ENCODE results near the gene ITM2A.

DNA sequence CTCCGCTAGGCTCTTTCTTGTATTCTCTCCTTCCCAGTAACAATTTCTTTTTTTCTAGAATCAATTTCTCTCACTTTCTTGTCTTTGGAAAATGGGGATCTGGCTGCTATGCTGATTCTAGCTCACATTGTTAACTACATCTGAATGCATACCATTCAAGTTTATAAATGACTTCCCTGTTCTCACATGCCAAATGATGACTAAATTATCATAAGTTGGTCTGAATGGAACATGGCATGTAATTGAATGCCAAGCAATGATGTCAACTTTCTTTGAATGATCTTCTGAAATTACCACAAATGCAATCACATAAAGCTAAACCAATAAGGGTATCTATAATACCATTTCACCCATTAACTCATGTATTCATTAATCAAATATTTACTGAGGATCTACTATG is 2.7 kb upstream of the ITM2A start:
- TF ChIP-seq, protein P1, sequence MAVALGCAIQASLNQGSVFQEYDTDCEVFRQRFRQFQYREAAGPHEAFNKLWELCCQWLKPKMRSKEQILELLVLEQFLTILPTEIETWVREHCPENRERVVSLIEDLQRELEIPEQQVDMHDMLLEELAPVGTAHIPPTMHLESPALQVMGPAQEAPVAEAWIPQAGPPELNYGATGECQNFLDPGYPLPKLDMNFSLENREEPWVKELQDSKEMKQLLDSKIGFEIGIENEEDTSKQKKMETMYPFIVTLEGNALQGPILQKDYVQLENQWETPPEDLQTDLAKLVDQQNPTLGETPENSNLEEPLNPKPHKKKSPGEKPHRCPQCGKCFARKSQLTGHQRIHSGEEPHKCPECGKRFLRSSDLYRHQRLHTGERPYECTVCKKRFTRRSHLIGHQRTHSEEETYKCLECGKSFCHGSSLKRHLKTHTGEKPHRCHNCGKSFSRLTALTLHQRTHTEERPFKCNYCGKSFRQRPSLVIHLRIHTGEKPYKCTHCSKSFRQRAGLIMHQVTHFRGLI (tag by site-specific recombination; IDR thresholded peaks at IDR 0.05): no peak
- TF ChIP-seq ZBTB7A (tag by site-specific recombination; IDR thresholded peaks at IDR 0.05; ENCODE audit: low read depth) (no peak), TRIM28 (IDR thresholded peaks at IDR 0.05; ENCODE audit: borderline replicate concordance, low read length) (no peak), ZNF133 (tag by site-specific recombination; IDR thresholded peaks at IDR 0.05) (no peak), ZNF747 (tag by site-specific recombination; IDR thresholded peaks at IDR 0.05) (no peak), YY1 (tag by site-specific recombination; IDR thresholded peaks at IDR 0.05) (no peak), HOXA7 (CRISPR knock-in tag; IDR thresholded peaks at IDR 0.05; ENCODE audit: borderline replicate concordance) (no peak), ZNF529 (tag by site-specific recombination; IDR thresholded peaks at IDR 0.05; ENCODE audit: insufficient replicate concordance) (no peak)
- TF ChIP-seq, protein P2, sequence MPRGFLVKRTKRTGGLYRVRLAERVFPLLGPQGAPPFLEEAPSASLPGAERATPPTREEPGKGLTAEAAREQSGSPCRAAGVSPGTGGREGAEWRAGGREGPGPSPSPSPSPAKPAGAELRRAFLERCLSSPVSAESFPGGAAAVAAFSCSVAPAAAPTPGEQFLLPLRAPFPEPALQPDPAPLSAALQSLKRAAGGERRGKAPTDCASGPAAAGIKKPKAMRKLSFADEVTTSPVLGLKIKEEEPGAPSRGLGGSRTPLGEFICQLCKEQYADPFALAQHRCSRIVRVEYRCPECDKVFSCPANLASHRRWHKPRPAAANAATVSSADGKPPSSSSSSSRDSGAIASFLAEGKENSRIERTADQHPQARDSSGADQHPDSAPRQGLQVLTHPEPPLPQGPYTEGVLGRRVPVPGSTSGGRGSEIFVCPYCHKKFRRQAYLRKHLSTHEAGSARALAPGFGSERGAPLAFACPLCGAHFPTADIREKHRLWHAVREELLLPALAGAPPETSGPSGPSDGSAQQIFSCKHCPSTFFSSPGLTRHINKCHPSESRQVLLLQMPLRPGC (tag by site-specific recombination; IDR thresholded peaks at IDR 0.05): no peak
- TF ChIP-seq, protein P3, sequence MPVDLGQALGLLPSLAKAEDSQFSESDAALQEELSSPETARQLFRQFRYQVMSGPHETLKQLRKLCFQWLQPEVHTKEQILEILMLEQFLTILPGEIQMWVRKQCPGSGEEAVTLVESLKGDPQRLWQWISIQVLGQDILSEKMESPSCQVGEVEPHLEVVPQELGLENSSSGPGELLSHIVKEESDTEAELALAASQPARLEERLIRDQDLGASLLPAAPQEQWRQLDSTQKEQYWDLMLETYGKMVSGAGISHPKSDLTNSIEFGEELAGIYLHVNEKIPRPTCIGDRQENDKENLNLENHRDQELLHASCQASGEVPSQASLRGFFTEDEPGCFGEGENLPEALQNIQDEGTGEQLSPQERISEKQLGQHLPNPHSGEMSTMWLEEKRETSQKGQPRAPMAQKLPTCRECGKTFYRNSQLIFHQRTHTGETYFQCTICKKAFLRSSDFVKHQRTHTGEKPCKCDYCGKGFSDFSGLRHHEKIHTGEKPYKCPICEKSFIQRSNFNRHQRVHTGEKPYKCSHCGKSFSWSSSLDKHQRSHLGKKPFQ (tag by site-specific recombination; IDR thresholded peaks at IDR 0.05): no peak
- TF ChIP-seq, protein P4, sequence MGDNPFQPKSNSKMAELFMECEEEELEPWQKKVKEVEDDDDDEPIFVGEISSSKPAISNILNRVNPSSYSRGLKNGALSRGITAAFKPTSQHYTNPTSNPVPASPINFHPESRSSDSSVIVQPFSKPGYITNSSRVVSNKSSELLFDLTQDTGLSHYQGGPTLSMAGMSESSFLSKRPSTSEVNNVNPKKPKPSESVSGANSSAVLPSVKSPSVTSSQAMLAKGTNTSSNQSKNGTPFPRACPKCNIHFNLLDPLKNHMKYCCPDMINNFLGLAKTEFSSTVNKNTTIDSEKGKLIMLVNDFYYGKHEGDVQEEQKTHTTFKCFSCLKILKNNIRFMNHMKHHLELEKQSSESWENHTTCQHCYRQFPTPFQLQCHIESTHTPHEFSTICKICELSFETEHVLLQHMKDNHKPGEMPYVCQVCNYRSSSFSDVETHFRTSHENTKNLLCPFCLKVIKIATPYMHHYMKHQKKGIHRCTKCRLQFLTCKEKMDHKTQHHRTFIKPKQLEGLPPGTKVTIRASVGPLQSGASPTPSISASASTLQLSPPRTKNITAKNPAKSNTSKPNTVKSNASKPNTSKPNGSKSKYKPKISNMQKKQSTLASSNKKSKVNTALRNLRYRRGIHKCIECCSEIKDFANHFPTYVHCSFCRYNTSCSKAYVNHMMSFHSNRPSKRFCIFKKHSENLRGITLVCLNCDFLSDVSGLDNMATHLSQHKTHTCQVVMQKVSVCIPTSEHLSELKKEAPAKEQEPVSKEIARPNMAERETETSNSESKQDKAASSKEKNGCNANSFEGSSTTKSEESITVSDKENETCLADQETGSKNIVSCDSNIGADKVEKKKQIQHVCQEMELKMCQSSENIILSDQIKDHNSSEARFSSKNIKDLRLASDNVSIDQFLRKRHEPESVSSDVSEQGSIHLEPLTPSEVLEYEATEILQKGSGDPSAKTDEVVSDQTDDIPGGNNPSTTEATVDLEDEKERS (tag by site-specific recombination; IDR thresholded peaks at IDR 0.05): no peak
- TF ChIP-seq, protein P5, sequence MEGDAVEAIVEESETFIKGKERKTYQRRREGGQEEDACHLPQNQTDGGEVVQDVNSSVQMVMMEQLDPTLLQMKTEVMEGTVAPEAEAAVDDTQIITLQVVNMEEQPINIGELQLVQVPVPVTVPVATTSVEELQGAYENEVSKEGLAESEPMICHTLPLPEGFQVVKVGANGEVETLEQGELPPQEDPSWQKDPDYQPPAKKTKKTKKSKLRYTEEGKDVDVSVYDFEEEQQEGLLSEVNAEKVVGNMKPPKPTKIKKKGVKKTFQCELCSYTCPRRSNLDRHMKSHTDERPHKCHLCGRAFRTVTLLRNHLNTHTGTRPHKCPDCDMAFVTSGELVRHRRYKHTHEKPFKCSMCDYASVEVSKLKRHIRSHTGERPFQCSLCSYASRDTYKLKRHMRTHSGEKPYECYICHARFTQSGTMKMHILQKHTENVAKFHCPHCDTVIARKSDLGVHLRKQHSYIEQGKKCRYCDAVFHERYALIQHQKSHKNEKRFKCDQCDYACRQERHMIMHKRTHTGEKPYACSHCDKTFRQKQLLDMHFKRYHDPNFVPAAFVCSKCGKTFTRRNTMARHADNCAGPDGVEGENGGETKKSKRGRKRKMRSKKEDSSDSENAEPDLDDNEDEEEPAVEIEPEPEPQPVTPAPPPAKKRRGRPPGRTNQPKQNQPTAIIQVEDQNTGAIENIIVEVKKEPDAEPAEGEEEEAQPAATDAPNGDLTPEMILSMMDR (tag by site-specific recombination; IDR thresholded peaks at IDR 0.05): no peak
- TF ChIP-seq, protein P6, sequence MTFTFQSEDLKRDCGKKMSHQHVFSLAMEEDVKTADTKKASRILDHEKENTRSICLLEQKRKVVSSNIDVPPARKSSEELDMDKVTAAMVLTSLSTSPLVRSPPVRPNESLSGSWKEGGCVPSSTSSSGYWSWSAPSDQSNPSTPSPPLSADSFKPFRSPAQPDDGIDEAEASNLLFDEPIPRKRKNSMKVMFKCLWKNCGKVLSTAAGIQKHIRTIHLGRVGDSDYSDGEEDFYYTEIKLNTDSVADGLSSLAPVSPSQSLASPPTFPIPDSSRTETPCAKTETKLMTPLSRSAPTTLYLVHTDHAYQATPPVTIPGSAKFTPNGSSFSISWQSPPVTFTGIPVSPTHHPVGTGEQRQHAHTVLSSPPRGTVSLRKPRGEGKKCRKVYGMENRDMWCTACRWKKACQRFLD (tag by site-specific recombination; IDR thresholded peaks at IDR 0.05): no peak
